WTC11 (cell line): Measurements from ENCODE around the gene ZBTB6. TPM values are rescaled to one million over a fixed set of nuclear protein-coding genes. Genes with fewer than 3 reads are reported as not detected.

Experiments
- ATAC-seq: fragments of 200-7000 bp; cut with Tn5 transposase; 2 replicates; pipeline ENCODE4 v1.10.0; 2021; ENCODE audit warnings: mild to moderate bottlenecking, moderate library complexity
- CTCF ChIA-PET: fragments of 300-600 bp; sonication (Branson Sonifier 250); formaldehyde crosslinking; loops from one replicate; lab custom pipeline; 2021; ENCODE audit warnings: antibody characterized with exemption; lab: Charles Lee
- POLR2A ChIA-PET: fragments of 350-600 bp; sonication (Branson Sonifier 250); formaldehyde crosslinking; loops from one replicate; lab custom pipeline; 2021; ENCODE audit warnings: antibody characterized with exemption; lab: Charles Lee
- DNase-seq: peaks from one replicate; pipeline ENCODE4 v3.0.0; 2021; ENCODE audit warnings: low spot score
- H3K27ac Mint-ChIP-seq: 2 replicates; pipeline ENCODE4 v1.8.0; 2021; ENCODE audit warnings: mixed read lengths
- H3K27me3 Mint-ChIP-seq: 2 replicates; pipeline ENCODE4 v1.8.0; 2021; ENCODE audit warnings: low read depth, mild to moderate bottlenecking, moderate library complexity, mixed read lengths
- H3K36me3 Mint-ChIP-seq: 2 replicates; pipeline ENCODE4 v1.8.0; 2021; ENCODE audit warnings: mixed read lengths
- H3K4me1 Mint-ChIP-seq: 2 replicates; pipeline ENCODE4 v1.8.0; 2022; ENCODE audit warnings: mixed read lengths
- H3K4me3 Mint-ChIP-seq: 2 replicates; pipeline ENCODE4 v1.8.0; 2021; ENCODE audit warnings: mild to moderate bottlenecking, moderate library complexity, mixed read lengths
- H3K9me3 Mint-ChIP-seq: 2 replicates; pipeline ENCODE4 v1.8.0; 2021; ENCODE audit warnings: mixed read lengths
- ATF2 ChIP-seq: sonication (generic); formaldehyde crosslinking; IDR thresholded peaks from 2 replicates; pipeline ENCODE4 v1.8.1; 2022; ENCODE audit warnings: low read depth, missing genetic modification reagents, borderline replicate concordance
- ATF3 ChIP-seq: sonication (generic); formaldehyde crosslinking; conservative IDR thresholded peaks from 2 replicates; pipeline ENCODE4 v1.8.1; 2022; ENCODE audit warnings: mild to moderate bottlenecking, missing genetic modification reagents
- CBFB ChIP-seq: sonication (generic); formaldehyde crosslinking; IDR thresholded peaks from 2 replicates; pipeline ENCODE4 v1.8.1; 2022; ENCODE audit warnings: mild to moderate bottlenecking, low read depth, missing genetic modification reagents
- GTF2I ChIP-seq: fragments of 250-450 bp; sonication (Bioruptor Pico); conservative IDR thresholded peaks from 2 replicates; pipeline ENCODE4 v1.4.0; 2021; ENCODE audit warnings: mild to moderate bottlenecking
- JUN ChIP-seq: sonication (generic); formaldehyde crosslinking; IDR thresholded peaks from 2 replicates; pipeline ENCODE4 v1.8.0; 2023; ENCODE audit warnings: mild to moderate bottlenecking, missing genetic modification reagents
- KAT7 ChIP-seq: sonication (generic); formaldehyde crosslinking; IDR thresholded peaks from 2 replicates; pipeline ENCODE4 v1.8.1; 2023; ENCODE audit warnings: missing genetic modification reagents, mild to moderate bottlenecking, borderline replicate concordance
- MXD4 ChIP-seq: fragments of 250-450 bp; sonication (Bioruptor Pico); IDR thresholded peaks from 2 replicates; pipeline ENCODE4 v1.8.0; 2021; ENCODE audit warnings: mild to moderate bottlenecking, moderate library complexity, borderline replicate concordance
- NR1H2 ChIP-seq: sonication (generic); formaldehyde crosslinking; IDR thresholded peaks from 2 replicates; pipeline ENCODE4 v1.9.0; 2021; ENCODE audit warnings: mild to moderate bottlenecking, moderate library complexity, missing genetic modification reagents
- OVOL2 ChIP-seq: fragments of 250-450 bp; sonication (Bioruptor Pico); IDR thresholded peaks from 2 replicates; pipeline ENCODE4 v1.9.0; 2021; ENCODE audit warnings: mild to moderate bottlenecking, borderline replicate concordance
- RORB ChIP-seq: fragments of 250-450 bp; sonication (Bioruptor Pico); IDR thresholded peaks from 2 replicates; pipeline ENCODE4 v1.9.0; 2021; ENCODE audit warnings: mild to moderate bottlenecking
- SMAD4 ChIP-seq: sonication (generic); formaldehyde crosslinking; IDR thresholded peaks from 2 replicates; pipeline ENCODE4 v1.8.0; 2022; ENCODE audit warnings: mild to moderate bottlenecking, missing genetic modification reagents
- SOX15 ChIP-seq: fragments of 250-450 bp; sonication (Bioruptor Pico); IDR thresholded peaks from 2 replicates; pipeline ENCODE4 v1.9.0; 2021; ENCODE audit warnings: mild to moderate bottlenecking
- TEAD1 ChIP-seq: sonication (generic); formaldehyde crosslinking; IDR thresholded peaks from 2 replicates; pipeline ENCODE4 v1.8.0; 2022; ENCODE audit warnings: mild to moderate bottlenecking, missing genetic modification reagents
- ZBTB43 ChIP-seq: sonication (generic); formaldehyde crosslinking; IDR thresholded peaks from 2 replicates; pipeline ENCODE4 v1.8.1; 2023; ENCODE audit warnings: mild to moderate bottlenecking, missing genetic modification reagents
- ZMAT4 ChIP-seq: fragments of 250-450 bp; sonication (Bioruptor Pico); IDR thresholded peaks from 2 replicates; pipeline ENCODE4 v1.9.0; 2021; ENCODE audit warnings: mild to moderate bottlenecking
- ZNF281 ChIP-seq: sonication (generic); formaldehyde crosslinking; IDR thresholded peaks from 2 replicates; pipeline ENCODE4 v1.8.0; 2023; ENCODE audit warnings: mild to moderate bottlenecking, missing genetic modification reagents
- total RNA-seq: library from RNA; stranded (reverse); gene quantifications from 3 replicates; pipeline ENCODE4 v1.2.3, GENCODE V29; 2021
- TF ChIP-seq, protein P1 (sequence below): sonication (generic); formaldehyde crosslinking; IDR thresholded peaks from 2 replicates; pipeline ENCODE4 v1.8.1; 2022; ENCODE audit warnings: mild to moderate bottlenecking, missing genetic modification reagents, moderate library complexity, borderline replicate concordance
- TF ChIP-seq, protein P2 (sequence below): fragments of 200-600 bp; IDR thresholded peaks from 2 replicates; pipeline ENCODE4 v1.8.0; 2022; ENCODE audit warnings: antibody characterized with exemption
- TF ChIP-seq, protein P3 (sequence below): fragments of 250-450 bp; sonication (Bioruptor Pico); IDR thresholded peaks from 2 replicates; pipeline ENCODE4 v1.9.0; 2021; ENCODE audit warnings: mild to moderate bottlenecking

The ZBTB6 gene
- total RNA-seq, 1 experiment from 2014 or later, result 9.0 TPM

GRCh38 chr9:122955961-122956360 is 42.8 kb upstream of the ZBTB6 start:
- Mint-ChIP-seq H3K4me1 (peaks cover 13% of the 10 kb centered on the region), H3K27me3 (no peaks in the 10 kb centered on the region), H3K4me3 (no peak overlapping the region), H3K27ac (no peak overlapping the region), H3K9me3 (no peaks in the 10 kb centered on the region), H3K36me3 (peaks cover 23% of the 10 kb centered on the region)
- no peak for ATAC-seq
- ChIA-PET CTCF (no interaction called here), POLR2A (interaction anchor here (1.8 kb wide), 1 partner anchor 15 kb away, joined by 7 read pairs; the partner anchor contains the start of gene RABGAP1)
- DNase-seq, result no peak
- TF ChIP-seq JUN (CRISPR knock-in tag) (no peak), GTF2I (CRISPR knock-in tag) (no peak), ZMAT4 (CRISPR knock-in tag) (no peak), OVOL2 (CRISPR knock-in tag) (no peak), TEAD1 (CRISPR knock-in tag) (no peak), ATF2 (CRISPR knock-in tag) (no peak), SOX15 (CRISPR knock-in tag) (no peak), CBFB (no peak), RORB (no peak), ATF3 (CRISPR knock-in tag) (no peak), MXD4 (CRISPR knock-in tag) (no peak), SMAD4 (CRISPR knock-in tag) (no peak)
- TF ChIP-seq, protein P1, sequence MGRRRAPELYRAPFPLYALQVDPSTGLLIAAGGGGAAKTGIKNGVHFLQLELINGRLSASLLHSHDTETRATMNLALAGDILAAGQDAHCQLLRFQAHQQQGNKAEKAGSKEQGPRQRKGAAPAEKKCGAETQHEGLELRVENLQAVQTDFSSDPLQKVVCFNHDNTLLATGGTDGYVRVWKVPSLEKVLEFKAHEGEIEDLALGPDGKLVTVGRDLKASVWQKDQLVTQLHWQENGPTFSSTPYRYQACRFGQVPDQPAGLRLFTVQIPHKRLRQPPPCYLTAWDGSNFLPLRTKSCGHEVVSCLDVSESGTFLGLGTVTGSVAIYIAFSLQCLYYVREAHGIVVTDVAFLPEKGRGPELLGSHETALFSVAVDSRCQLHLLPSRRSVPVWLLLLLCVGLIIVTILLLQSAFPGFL, result no peak
- TF ChIP-seq, protein P2, sequence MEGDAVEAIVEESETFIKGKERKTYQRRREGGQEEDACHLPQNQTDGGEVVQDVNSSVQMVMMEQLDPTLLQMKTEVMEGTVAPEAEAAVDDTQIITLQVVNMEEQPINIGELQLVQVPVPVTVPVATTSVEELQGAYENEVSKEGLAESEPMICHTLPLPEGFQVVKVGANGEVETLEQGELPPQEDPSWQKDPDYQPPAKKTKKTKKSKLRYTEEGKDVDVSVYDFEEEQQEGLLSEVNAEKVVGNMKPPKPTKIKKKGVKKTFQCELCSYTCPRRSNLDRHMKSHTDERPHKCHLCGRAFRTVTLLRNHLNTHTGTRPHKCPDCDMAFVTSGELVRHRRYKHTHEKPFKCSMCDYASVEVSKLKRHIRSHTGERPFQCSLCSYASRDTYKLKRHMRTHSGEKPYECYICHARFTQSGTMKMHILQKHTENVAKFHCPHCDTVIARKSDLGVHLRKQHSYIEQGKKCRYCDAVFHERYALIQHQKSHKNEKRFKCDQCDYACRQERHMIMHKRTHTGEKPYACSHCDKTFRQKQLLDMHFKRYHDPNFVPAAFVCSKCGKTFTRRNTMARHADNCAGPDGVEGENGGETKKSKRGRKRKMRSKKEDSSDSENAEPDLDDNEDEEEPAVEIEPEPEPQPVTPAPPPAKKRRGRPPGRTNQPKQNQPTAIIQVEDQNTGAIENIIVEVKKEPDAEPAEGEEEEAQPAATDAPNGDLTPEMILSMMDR, result no peak

DNA sequence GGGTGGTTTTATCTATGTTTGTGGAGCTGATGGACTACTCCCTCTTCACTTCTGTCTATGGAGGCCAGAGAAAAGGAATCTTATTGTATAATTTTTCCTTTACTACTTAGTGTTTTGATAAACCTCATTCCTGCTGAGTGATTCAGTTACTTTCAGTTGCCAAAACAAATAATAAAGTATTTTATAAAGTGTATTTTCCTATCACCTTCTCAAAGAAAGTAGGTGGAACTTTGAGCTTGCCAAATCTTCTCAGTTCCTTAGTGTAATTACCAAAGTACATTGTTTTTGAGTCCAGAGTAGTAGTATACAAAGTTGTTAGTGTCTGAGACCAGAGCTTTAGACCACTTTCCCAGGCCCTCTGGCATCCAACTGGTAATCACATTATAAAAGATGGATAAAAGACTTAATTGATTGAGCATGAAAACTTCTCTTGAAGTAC is 41.1 kb upstream of the ZBTB6 start:
- Mint-ChIP-seq H3K9me3 (no peaks in the 10 kb centered on the region), H3K36me3 (peaks cover 12% of the 10 kb centered on the region), H3K4me1 (peaks cover 28% of the 10 kb centered on the region), H3K27me3 (no peaks in the 10 kb centered on the region), H3K27ac (no peak overlapping the region), H3K4me3 (no peak overlapping the region)
- DNase-seq, result no peak
- ChIA-PET POLR2A (interaction anchor here (1.8 kb wide), 1 partner anchor 14 kb away, joined by 7 read pairs; the partner anchor contains the start of gene RABGAP1), CTCF (no interaction called here)
- TF ChIP-seq ZBTB43 (CRISPR knock-in tag) (no peak), ATF3 (CRISPR knock-in tag) (no peak), ZNF281 (no peak), KAT7 (CRISPR knock-in tag) (no peak), NR1H2 (CRISPR knock-in tag) (no peak)
- TF ChIP-seq, protein P1, result no peak
- TF ChIP-seq, protein P3, sequence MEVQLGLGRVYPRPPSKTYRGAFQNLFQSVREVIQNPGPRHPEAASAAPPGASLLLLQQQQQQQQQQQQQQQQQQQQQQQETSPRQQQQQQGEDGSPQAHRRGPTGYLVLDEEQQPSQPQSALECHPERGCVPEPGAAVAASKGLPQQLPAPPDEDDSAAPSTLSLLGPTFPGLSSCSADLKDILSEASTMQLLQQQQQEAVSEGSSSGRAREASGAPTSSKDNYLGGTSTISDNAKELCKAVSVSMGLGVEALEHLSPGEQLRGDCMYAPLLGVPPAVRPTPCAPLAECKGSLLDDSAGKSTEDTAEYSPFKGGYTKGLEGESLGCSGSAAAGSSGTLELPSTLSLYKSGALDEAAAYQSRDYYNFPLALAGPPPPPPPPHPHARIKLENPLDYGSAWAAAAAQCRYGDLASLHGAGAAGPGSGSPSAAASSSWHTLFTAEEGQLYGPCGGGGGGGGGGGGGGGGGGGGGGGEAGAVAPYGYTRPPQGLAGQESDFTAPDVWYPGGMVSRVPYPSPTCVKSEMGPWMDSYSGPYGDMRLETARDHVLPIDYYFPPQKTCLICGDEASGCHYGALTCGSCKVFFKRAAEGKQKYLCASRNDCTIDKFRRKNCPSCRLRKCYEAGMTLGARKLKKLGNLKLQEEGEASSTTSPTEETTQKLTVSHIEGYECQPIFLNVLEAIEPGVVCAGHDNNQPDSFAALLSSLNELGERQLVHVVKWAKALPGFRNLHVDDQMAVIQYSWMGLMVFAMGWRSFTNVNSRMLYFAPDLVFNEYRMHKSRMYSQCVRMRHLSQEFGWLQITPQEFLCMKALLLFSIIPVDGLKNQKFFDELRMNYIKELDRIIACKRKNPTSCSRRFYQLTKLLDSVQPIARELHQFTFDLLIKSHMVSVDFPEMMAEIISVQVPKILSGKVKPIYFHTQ (CRISPR knock-in tag), result no peak
- ATAC-seq, result no peak
